ENCODE measurements around the gene MEA1.

The MEA1 gene

GRCh38 chr6:43040542-43041257 is 27.0 kb upstream of the MEA1 start:
- no peak overlapping the region for H3K4me3 ChIP-seq (ENCODE audit: low read depth, low read length)

- no peak overlapping the region for H3K4me3 ChIP-seq (ENCODE audit: low read depth, low read length)
Observed at GRCh38 chr6:43038727-43039126, 25.0 kb upstream of the MEA1 start.

GRCh38 chr6:43037706-43038105 is 24.0 kb upstream of the MEA1 start:
- no peak overlapping the region for H3K4me3 ChIP-seq (ENCODE audit: low read depth, low read length)

GRCh38 chr6:43037197-43037596 is 23.5 kb upstream of the MEA1 start:
- no peak overlapping the region for H3K4me3 ChIP-seq (ENCODE audit: low read depth, low read length)

- H3K4me3 ChIP-seq (ENCODE audit: low read depth, low read length): no peak overlapping the region
Observed at GRCh38 chr6:43036712-43037111, 23.0 kb upstream of the MEA1 start.

GRCh38 chr6:43035495-43036194 is 21.9 kb upstream of the MEA1 start:
- H3K4me3 ChIP-seq (ENCODE audit: low read depth, low read length): no peak overlapping the region

GRCh38 chr6:43034190-43034525 is 20.4 kb upstream of the MEA1 start:
- no peak overlapping the region for H3K4me3 ChIP-seq (ENCODE audit: low read depth, low read length)

GRCh38 chr6:43033496-43034189 is 19.9 kb upstream of the MEA1 start:
- no peak overlapping the region for H3K4me3 ChIP-seq (ENCODE audit: low read depth, low read length)

GRCh38 chr6:43032326-43032725 is 18.6 kb upstream of the MEA1 start:
- H3K4me3 ChIP-seq (ENCODE audit: low read depth, low read length): no peak overlapping the region

- H3K4me3 ChIP-seq (ENCODE audit: low read depth, low read length): no peak overlapping the region
Observed at GRCh38 chr6:43029120-43029519, 15.4 kb upstream of the MEA1 start.

- no peak overlapping the region for H3K4me3 ChIP-seq (ENCODE audit: low read depth, low read length)
Observed at GRCh38 chr6:43026365-43026764, 12.6 kb upstream of the MEA1 start.

GRCh38 chr6:43024436-43024835 is 10.7 kb upstream of the MEA1 start:
- no peak overlapping the region for H3K4me3 ChIP-seq (ENCODE audit: low read depth, low read length)

- peak within 1 kb of the TSS; percentile 99 for H3K4me3 ChIP-seq (ENCODE audit: low read depth, low read length)
Observed at GRCh38 chr6:43021270-43022047, 7.7 kb upstream of the MEA1 start, which contains the start of gene RRP36. RRP36 (plus strand) TSS chr6:43021623; CDS start chr6:43021655, 32 bp downstream.

- H3K4me3 ChIP-seq (ENCODE audit: low read depth, low read length): peak overlapping the region; percentile 99
Observed at GRCh38 chr6:43020847-43021246, 7.1 kb upstream of the MEA1 start.

- no peak overlapping the region for H3K4me3 ChIP-seq (ENCODE audit: low read depth, low read length)
Observed at GRCh38 chr6:43020052-43020705, 6.4 kb upstream of the MEA1 start.

GRCh38 chr6:43019152-43019551 is 5.4 kb upstream of the MEA1 start:
- H3K4me3 ChIP-seq (ENCODE audit: low read depth, low read length): no peak overlapping the region

- no peak overlapping the region for H3K4me3 ChIP-seq (ENCODE audit: low read depth, low read length)
Observed at GRCh38 chr6:43016943-43017334, 3.2 kb upstream of the MEA1 start.

GRCh38 chr6:43016176-43016942 is 2.6 kb upstream of the MEA1 start:
- no peak overlapping the region for H3K4me3 ChIP-seq (ENCODE audit: low read depth, low read length)

- H3K4me3 ChIP-seq (ENCODE audit: low read depth, low read length): peak overlapping the region; percentile 91
Observed at GRCh38 chr6:43014434-43014909, 726 bp upstream of the MEA1 start.

All from iPS-11a (cell line).